Dedifferentiated amniotic fluid mesenchymal stem cell (primary cell): ENCODE data around the gene HSF5.

ENCODE experiments used
- DNase-seq: peaks from one replicate; pipeline ENCODE4 v3.0.0-alpha.2; 2016; ENCODE audit errors: extremely low spot score

HSF5 gene

DNA sequence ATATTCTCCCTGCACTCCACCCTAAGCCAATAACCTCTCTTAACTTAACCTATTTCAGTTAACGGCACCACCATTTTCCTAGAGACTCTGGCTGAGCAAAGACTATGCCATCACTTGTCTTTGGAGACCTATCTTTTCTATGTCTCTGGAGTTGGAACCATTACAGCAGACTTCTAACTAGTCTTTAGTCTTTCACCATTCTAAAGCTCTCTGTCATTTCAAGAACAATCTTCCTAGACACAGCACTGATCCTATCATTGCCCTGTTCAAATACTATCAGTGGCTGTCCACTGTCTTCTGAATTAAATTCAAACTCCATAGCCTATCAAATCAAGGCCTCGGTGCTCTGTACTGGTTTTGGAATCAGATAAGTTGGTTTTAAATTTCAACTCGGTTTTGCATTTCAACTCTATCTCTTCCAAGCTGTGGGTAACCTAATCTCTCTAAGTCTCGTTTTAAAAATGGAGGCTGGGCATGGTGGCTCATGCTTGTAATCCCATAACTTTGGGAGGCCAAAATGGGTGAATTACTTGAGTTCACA lies 102.8 kb downstream of the HSF5 start:
- no peak for DNase-seq

DNA sequence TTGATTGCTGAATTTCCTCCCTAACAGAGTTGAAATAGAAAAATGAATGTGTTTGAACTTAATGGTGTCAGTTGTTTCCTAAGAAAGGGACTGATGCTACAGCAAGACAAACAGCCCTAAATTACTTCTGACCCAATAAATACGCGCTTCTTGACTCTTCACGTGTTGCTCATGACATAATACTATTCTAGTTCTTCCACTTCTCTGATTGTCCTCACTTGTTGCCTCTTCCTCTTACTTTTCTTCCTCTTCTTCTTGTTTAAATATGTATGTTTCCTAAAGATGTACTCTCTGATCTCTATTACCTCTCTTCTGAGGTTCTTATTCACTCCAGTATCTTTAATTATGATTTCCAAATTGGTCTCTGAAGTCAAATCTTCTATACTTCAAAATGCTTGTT lies 103.3 kb downstream of the HSF5 start:
- no peak for DNase-seq

DNA sequence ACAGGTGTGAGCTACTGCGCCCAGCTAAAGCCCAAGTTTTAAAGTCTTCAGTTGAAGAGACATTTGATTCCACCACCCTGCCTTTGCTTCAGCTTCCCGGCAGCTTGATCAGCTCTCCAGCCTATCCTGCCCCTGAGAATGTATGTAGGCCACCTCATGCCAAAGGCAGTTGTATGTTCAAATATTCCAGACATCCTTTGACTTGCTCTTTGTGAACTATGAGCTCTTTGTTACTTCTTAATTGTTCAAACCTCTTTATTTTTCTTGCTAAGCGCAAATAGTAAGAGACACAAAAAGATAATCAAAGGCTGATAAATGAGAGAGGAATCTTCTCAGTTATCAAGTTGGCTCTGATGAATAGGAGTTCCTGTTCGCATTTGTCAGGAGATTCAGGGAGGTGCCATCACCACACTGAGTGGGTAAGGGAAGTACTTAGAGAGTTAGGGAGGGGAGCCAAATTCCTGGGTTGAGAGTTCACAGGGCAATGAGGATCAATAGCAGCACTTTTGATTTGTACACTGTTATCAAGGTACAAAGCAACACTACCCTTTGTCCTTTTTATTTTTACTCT lies 104.2 kb downstream of the HSF5 start:
- no peak for DNase-seq

DNA sequence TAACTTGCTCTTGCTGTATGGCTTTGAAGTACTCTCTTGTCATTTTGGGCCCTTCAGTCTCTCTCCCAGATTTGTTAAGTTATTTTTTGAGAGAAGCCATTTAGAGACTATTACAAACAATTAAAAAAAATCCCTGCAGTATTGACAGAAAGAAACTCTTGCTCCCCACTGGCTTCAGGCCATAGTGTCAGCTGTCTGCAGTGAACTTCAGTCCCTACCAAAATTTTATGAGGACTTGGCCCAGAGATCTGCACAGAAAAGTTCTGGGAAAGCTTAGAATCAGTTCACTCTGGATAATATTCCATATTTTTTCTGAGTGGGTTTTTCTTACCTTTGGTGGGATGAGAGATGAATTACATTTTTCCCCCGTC lies 105.4 kb downstream of the HSF5 start:
- no peak for DNase-seq

DNA sequence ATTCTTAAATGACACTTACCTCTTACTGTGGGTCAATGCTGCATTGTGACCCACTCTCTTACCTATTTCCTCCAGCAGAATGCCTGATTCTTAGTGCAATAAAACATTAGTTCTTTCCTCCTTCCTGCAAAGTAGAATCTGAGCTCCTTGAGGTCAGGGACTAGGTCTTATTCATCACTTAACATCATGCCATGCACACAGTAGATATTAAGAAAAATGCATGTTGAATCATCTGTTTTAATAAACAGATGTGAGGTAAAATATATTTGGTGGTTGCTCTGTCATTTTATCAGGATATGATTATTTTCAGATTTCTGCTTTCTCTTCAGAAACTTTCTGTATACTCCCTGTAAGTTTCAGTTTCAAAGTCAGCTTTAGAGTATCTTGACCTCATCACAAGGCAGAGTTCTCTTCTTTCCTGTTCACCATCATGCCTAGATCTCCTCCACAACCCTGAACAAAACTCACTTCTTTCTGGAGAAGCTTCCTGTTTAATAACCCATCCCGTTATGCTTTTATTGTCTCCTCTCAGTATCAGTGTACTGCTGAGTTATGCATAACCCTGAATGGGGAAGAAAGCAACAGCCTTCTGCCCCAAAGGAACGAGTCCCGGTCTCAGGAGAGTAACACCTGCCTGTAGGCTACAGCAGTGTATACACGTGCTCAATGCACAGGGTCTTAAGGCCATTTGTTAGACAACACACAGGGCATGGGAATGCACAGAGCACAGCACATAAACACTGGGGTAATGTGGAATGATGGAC lies 105.9 kb downstream of the HSF5 start:
- no peak for DNase-seq

DNA sequence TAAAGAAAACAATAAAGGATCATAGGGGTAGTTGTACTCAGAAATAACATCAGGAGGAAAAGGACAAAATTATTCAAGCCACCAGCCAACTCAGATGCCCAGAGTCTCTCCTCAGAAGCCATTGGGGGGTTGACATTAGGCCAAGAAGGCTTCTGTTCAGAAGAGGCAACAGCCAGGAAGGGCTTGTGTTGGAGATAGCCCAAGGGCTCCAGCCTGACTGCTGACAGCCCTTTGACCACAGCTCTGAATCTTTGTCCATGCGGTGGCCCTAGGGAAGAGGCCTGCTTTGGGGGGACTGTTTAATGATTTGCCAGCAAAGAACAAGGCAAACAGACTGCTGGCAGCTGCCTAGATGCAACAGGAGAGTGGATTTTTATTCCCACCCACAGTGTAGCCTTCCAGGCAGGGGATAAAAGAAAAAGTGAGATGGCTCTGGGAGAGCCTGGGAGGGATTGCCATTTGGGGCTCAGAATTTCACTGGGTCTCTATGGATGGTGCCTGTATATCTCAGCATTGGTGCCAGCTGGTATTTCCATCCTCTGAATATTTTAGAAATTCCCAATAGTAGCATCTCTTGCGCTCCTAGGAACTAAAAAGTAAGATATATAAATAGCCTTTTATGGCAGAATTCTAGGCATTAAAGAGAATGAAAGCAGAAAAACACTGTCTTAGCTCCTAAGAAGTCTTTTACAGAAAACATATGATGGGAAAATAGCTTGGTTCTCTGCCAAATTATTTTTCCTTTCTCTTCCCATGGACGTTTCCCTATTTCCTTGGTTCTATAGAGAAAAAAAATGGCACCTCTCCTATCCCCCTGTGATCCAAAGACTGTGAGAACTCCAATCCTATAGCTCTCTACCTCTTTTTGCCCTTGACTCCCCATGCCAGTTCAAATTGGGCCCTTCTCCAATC lies 106.8 kb downstream of the HSF5 start:
- no peak for DNase-seq

DNA sequence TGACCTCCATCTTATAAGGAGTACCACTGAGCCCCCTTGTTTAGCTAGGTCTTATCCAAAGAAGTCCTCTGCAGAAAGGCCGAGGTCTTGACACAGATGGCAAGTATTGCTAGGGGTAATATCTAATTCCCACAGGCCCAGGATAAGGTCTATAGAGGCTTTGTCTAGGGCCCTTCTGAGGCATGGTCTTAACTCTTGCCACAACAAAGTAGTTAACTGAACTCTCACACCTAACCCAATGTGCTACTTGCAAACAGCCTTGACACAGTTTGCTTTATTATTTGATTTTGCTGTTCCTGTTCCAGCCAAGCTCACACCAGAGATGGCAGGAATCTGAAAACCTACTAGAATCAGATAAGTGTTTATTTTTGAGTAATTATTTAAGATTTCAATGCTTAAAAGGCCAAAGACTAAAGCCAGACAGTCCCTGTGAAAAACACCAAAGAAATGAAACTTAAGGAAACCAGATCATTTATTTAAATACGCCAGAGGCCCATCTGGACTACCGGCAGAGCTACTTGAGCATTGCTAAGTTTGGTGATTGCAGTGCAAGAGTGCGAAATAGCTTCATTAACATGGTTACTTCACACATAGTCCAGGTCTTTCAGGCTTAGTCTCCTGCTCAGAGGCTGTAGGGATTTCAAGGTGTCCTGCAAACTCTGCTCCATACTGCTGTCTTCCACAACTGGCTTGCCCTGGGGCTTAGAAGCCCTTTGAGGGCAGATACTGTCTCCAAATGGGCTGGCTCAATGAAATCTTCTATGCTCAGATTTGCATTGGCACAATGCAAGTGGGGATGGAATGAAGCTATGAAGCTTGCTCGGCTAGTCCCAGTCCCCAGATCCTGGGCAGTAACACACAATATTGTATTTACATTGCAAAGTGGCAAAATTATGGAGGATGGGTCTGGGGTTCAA lies 107.7 kb downstream of the HSF5 start:
- no peak for DNase-seq

DNA sequence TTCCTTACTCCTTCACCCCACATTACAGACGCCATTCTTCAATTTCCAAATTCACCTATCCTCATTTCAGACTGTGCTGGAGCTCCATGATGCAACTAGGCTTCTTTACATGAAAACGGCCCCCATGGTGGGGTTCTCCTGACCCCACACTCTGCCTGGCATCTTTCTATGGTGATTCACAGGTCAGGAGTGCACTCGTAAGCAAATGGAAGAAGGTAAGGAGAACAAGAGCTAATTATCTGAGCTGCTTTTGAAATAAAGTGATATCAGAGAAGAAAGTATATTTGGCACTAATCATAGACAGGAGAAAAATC lies 108.7 kb downstream of the HSF5 start:
- DNase-seq = no peak

DNA sequence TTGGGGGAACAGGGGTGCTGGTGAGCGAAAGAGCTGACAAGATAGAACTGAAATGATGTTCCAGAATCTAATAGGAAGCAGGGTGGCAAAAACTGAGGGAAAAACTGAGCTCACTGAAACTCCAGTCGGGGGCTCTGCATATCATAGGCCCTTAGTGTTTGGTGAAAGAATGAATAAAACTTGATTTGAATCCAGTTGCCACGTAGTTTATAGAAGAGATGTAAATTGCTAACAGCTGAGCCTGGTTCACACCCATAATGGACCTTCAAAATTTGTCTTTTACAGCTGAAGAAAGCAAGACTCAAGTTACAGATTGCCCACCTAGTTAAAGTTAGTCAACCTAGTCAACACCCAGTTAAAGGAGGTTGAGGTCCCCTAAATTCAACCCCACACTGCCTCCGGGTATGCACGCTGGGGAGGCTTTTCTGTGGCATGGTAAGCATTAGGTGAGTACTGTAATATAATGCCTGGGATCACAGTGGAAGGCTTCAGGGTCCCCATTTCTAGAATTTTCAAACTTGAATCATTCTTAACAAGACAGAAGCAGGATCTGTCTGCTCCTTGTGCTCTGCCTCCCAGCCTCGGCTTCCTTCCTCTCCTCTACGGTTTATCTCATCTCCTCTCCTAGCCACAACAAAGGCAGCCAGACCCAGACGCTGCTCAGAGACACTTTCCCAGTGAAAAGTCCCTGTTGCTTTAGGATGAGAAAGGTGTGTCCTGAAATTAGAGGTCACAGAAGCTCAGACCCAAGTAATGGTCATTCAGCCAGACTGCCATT lies 109.3 kb downstream of the HSF5 start:
- DNase-seq = no peak

DNA sequence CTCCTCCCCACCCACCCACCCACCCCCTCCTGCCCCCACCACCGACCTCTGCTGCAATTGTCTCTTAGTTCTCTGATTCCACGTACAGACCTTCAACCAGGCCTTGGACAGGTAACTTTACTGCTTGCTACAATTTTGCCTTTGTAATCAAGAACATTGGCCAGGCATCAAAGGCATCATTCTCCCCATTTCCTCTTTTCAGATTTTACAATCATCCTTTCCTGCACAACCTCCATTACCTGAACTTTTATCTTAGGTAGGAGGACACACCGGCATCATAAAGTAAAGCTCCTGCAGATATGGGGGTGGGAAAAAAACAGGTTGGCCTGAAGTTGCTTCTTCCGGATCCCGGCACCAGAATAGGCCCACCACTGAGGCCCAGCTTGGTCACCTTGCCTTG lies 110.5 kb downstream of the HSF5 start:
- DNase-seq = no peak

DNA sequence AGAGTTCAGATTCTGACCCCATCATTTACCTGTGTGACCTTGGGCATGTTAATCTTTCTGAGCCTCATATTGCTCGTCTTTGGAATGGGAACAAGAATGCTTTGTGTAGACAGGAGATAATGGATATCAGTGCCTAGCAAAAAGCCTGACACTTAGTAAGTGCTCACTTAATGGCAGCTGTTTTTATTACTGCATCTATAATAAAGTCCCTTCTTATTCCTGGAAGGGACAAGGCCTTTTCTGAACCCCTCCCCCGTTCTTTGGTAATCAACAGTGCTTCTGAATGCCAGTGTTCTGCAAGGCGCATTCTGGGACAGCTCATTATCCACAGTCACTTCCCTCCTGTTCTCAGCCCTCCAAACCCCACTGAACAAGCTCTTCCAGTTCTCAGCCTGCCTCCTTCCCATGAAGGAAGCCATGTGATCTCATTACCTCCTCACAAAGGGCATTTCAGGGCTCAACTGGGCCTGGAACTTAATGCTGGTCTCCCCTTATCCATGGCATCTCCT lies 111.1 kb downstream of the HSF5 start:
- no peak for DNase-seq

DNA sequence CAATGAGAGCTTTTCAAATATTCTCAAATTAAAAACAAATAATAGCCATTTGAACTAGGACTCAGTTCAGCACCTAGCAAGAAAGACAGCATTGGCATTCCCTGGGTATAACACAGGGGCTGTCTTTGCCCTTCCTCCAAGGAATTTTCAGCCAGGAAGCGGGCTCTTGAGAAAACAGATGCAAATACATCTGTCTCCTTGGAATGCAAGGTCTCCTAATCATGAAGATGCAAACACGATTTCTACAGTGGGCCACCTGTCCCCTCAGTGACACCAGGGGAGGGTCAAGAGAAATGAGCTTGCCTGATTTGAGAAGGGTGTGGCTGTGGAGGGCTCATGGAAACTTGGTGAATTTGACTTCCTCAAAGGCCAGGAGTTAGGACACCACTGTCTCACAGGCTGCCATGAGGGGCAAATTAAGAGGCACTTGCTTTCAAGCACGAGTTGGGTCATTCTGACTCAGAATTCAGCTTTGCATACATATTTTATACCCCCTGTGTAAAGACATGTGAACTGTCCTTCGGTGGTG lies 111.7 kb downstream of the HSF5 start:
- DNase-seq = no peak

DNA sequence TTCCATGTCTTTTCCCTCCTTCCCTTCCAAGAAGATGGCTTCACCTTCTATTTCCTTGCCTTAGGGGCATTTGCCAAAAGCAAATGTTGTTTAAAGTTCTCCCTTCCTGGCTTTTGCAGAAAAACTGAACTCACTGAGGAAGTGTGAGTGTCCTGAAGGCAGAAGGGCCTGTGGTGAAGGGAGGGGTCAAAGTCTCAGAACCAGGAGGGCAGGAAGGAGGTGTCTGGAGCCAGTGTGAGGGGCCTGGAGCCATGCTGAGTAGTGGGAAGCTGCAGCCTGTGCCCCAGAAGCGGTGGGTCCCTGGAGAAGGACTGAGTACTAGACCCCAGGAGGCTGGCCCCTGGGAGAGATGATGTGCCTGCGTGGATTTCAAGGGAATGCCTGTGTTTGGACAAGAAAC lies 112.4 kb downstream of the HSF5 start:
- DNase-seq = no peak

DNA sequence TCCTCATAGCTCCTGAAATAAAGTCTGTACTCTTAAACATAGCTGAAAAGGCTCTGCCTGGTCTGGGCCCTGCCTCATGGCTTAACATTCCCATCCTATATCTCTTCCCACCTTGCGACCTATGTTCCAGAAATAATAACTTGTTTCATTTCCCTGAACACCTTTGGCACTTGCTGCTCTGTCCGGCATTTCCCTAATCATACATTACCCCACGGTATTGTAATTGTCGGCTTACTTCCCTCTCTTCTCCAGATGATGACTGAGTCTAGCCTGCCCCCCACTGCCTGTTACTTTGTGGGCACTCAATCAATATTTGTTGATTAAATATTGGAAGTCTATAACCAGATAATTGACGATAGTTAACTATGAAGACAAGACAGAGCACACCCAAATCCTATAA lies 113.0 kb downstream of the HSF5 start:
- DNase-seq = no peak

DNA sequence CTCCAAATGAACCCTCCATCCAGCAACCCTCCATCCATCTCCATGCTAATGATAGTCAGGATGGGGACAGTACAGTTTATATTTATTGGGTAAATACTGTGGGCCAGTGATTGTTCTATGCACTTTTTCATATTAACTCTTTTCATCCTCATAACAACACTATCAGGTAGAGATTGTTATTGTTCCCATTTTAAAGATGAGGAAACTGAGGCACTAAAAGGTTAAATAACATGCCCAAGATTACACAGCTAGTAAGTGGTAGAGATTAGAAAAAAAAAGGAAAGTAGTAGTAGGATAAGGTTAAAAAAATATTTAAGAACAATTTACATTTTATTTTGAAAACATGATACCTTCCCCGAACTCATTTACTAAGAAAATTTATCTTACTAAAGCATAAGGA lies 114.3 kb downstream of the HSF5 start:
- DNase-seq = no peak

DNA sequence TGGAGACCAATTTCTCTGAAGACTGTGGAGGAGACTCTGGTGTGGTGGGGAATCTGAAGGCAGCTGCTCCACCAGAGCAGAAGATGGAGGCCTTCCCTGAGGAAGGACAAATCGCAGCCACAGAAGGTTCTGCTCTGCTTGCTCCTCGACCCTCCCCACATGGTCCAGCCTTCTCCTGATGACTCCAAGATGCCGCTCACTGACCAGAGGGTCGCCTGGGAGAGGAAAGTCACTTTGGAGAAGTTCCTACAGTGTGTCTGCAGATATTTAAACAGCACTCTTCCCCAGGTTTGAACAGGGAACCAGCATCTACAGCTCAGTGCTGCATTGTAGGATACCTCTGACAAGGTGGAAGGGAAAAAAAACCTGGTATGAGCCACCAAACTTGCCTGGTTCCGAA lies 115.2 kb downstream of the HSF5 start:
- DNase-seq = no peak

DNA sequence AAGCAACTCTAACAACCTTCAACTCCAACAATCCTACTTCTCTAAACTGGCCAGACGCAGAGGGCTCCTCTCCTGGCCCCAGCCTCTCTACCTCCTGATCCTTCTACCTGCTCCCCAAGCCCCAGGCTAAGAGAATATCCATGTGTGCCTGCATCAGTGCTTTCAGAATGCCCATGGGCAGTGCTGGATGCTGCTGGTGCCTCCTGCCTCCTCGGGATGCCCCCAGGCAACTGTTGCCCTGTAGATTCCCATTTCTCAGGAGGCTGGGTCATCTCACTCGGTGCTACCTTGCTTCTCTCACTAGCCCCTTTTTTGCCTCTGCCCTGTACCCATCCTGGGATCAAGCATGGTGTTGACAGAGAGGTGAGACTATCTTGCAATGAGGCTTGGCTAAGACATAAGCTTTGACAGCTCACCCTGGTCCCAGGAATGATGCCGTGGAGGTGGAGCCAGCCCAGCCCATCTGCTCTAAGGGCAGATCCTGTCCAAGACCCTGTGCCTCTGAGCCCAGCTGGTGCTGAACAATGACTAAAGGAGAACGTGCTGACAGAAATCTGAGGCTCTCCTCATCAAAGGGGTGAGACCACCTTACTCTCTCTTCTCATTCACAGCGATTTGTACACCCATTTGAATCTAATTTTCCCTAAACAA lies 116.8 kb downstream of the HSF5 start:
- DNase-seq = no peak

DNA sequence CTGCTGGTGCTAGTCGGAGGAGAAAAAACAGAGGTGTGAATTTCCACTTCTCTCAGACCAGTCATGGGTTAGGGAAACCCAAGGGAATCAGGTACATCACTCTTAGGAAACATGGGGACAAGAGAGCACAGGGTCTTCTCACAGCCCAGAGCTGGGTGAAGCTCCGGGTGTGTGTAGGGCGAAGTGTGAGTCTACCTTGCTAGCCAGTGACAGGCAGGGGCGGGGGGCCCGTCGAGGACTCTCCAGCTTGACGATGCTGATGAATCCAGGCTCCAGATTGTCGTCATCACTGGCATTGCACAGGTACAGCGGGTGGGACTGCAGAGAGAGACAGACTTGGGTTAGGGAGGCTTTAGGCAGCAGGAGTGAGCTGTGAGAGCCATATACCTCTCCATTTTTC lies 117.5 kb downstream of the HSF5 start:
- no peak for DNase-seq

DNA sequence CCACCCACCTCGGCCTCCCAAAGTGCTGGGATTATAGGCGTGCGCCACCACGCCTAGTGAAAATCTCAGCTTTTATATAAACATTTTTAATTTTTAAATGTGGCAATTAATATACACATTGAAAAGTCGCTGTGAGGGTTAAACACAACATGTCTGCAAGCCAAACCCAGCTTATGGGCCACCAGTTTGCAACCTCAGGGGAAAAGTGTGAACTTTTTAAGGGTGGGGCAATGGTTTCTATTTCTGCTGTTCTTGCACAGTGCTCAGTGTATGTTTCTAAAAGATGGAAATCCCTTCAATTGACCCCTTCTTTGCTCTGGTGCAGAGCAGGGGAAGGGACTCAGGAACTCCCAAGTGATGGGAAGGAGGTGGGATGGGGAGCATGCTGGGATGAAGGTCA lies 117.9 kb downstream of the HSF5 start:
- DNase-seq = no peak
